HCT116 (cell line): ENCODE data around the gene CASK. TPM values are rescaled to one million over a fixed set of nuclear protein-coding genes. Genes with fewer than 3 reads are reported as not detected.

Experiments used
- ATAC-seq: fragments of 200-7000 bp; cut with Tn5 transposase; 2 replicates; pipeline ENCODE4 v1.9.1; 2020; ENCODE audit warnings: mild to moderate bottlenecking, moderate library complexity
- BruUV-seq: library from RNA; stranded (reverse); fragments of 400-500 nt; replicated peaks from 2 replicates; lab custom pipeline; 2021; lab: Mats Ljungman, UMichigan
- CTCF ChIA-PET: fragments of 300-600 bp; sonication (Branson Sonifier 250); formaldehyde crosslinking; loops from one replicate; lab custom pipeline; 2021; ENCODE audit warnings: antibody characterized with exemption; lab: Charles Lee
- POLR2A ChIA-PET: fragments of 300-600, 350-600 bp; sonication (Branson Sonifier 250); formaldehyde crosslinking; loops from one replicate; lab custom pipeline; 2021; ENCODE audit warnings: antibody characterized with exemption; lab: Charles Lee
- RAD21 ChIA-PET, 2 experiments: fragments of 300-600 bp; sonication (Branson Sonifier 250); formaldehyde crosslinking; loops; one replicate each; lab custom pipeline; 2023; ENCODE audit warnings: low total read pairs in 2 of 2; ENCODE audit not compliant: uncharacterized antibody in 2 of 2, unreplicated experiment in 2 of 2, low non-redundant PET in 1 of 2; lab: Charles Lee
- DNase-seq: peaks from one replicate; pipeline ENCODE4 v3.0.0-alpha.2; 2010; ENCODE audit warnings: low read depth, low spot score
- H2AFZ ChIP-seq: fragments of 200-600 bp; shearing (Covaris generic), sonication (generic); 2 replicates; pipeline ENCODE4 v1.6.1; 2017; ENCODE audit warnings: low read depth, mixed run types, mixed read lengths, antibody characterized with exemption, low read length; ENCODE audit not compliant: poor library complexity, severe bottlenecking
- H3K27ac ChIP-seq: 2 replicates; pipeline ENCODE4 v1.5.1; 2012; ENCODE audit warnings: low read depth, low read length
- H3K27me3 ChIP-seq: fragments of 200-600 bp; sonication (generic); 2 replicates; pipeline ENCODE4 v1.6.1; 2016; ENCODE audit warnings: mixed run types, low read length, mixed read lengths; ENCODE audit not compliant: insufficient read depth
- H3K36me3 ChIP-seq, 2 experiments: fragments of 200-500 bp in 1 of 2; fragments of 200-600 bp in 1 of 2; sonication (Bioruptor generic) in 1 of 2; sonication (generic) in 1 of 2; 2 replicates each; pipeline versions ENCODE4 v1.5.1 to v1.6.1; 2014 to 2016; ENCODE audit warnings: low read length in 2 of 2, inconsistent platforms in 1 of 2, mixed read lengths in 1 of 2, mixed run types in 1 of 2; ENCODE audit not compliant: insufficient read depth in 2 of 2, control insufficient read depth in 1 of 2
- H3K4me1 ChIP-seq, 2 experiments: fragments of 200-600 bp in 1 of 2; sonication (generic) in 1 of 2; 2 replicates each; pipeline versions ENCODE4 v1.5.1 to v1.6.1; 2012 to 2017; ENCODE audit warnings: low read length in 2 of 2, inconsistent platforms in 1 of 2, mild to moderate bottlenecking in 1 of 2, mixed read lengths in 1 of 2, mixed run types in 1 of 2, moderate library complexity in 1 of 2; ENCODE audit not compliant: insufficient read depth in 2 of 2, control insufficient read depth in 1 of 2
- H3K4me2 ChIP-seq: fragments of 200-600 bp; sonication (generic); 2 replicates; pipeline ENCODE4 v1.6.1; 2017; ENCODE audit warnings: mixed run types, low read length, mixed read lengths
- H3K4me3 ChIP-seq, 2 experiments: fragments of 200-600 bp in 1 of 2; sonication (generic) in 1 of 2; replicated peaks in 1 of 2; 2 replicates each; pipeline ENCODE4 v1.5.1; 2011 to 2016; ENCODE audit warnings: low read length in 2 of 2, control low read depth in 1 of 2, low read depth in 1 of 2, mild to moderate bottlenecking in 1 of 2, mixed read lengths in 1 of 2, mixed run types in 1 of 2
- H3K79me2 ChIP-seq: fragments of 200-600 bp; sonication (generic); 2 replicates; pipeline ENCODE4 v1.6.1; 2017; ENCODE audit warnings: mild to moderate bottlenecking, mixed run types, low read length, moderate library complexity, mixed read lengths; ENCODE audit not compliant: insufficient read depth
- H3K9ac ChIP-seq: fragments of 200-600 bp; sonication (generic); 2 replicates; pipeline ENCODE4 v1.6.1; 2016; ENCODE audit warnings: low read length, mixed read lengths
- H3K9me2 ChIP-seq: fragments of 200-600 bp; sonication (generic), shearing (Covaris generic); 2 replicates; pipeline ENCODE4 v1.6.1; 2017; ENCODE audit warnings: mixed run types, mild to moderate bottlenecking, moderate library complexity; ENCODE audit not compliant: insufficient read depth
- H3K9me3 ChIP-seq, 2 experiments: fragments of 200-500 bp in 1 of 2; fragments of 200-600 bp in 1 of 2; sonication (Bioruptor generic) in 1 of 2; sonication (generic) in 1 of 2; 2 replicates each; pipeline ENCODE4 v1.6.1; 2014 to 2017; ENCODE audit warnings: low read length in 2 of 2, mixed read lengths in 2 of 2, inconsistent platforms in 1 of 2, low read depth in 1 of 2, mild to moderate bottlenecking in 1 of 2, mixed run types in 1 of 2, moderate library complexity in 1 of 2; ENCODE audit not compliant: control insufficient read depth in 1 of 2, insufficient read depth in 1 of 2
- H4K20me1 ChIP-seq: fragments of 200-600 bp; sonication (generic), shearing (Covaris generic); 2 replicates; pipeline ENCODE4 v1.6.1; 2017; ENCODE audit warnings: mixed run types, mild to moderate bottlenecking, moderate library complexity; ENCODE audit not compliant: insufficient read depth
- EGR1 ChIP-seq: IDR thresholded peaks from 2 replicates; pipeline ENCODE4 v1.6.1; 2012; ENCODE audit warnings: low read depth
- EZH2 ChIP-seq: fragments of 200-600 bp; sonication (generic); IDR thresholded peaks from 2 replicates; pipeline ENCODE4 v1.6.1; 2017; ENCODE audit warnings: antibody characterized with exemption, mixed run types
- FOSL1 ChIP-seq: IDR thresholded peaks from 2 replicates; pipeline ENCODE4 v1.6.1; 2012; ENCODE audit warnings: low read depth
- POLR2AphosphoS5 ChIP-seq: IDR thresholded peaks from 2 replicates; pipeline ENCODE4 v1.6.1; 2011; ENCODE audit warnings: mild to moderate bottlenecking, low read depth, low read length, moderate library complexity
- SP1 ChIP-seq: IDR thresholded peaks from 2 replicates; pipeline ENCODE4 v1.6.1; 2012; ENCODE audit warnings: low read depth
- YY1 ChIP-seq: IDR thresholded peaks from 2 replicates; pipeline ENCODE4 v1.6.1; 2011; ENCODE audit warnings: low read length, low read depth, moderate library complexity, mild to moderate bottlenecking; ENCODE audit not compliant: insufficient replicate concordance; ENCODE audit errors: extremely low read depth
- intact Hi-C: fragments of 100-400 bp; cut with micrococcal nuclease; formaldehyde crosslinking; loops from 2 replicates; pipeline ENCODE4 v1.10.0; 2022
- total RNA-seq: library from RNA; stranded (reverse); gene quantifications from one replicate; pipeline ENCODE4 v1.2.1, GENCODE V29; 2021; ENCODE audit not compliant: unreplicated experiment
- TF ChIP-seq, protein P1 (sequence below): IDR thresholded peaks from 2 replicates; pipeline ENCODE4 v1.6.1; 2012
- TF ChIP-seq, protein P2 (sequence below): IDR thresholded peaks from 2 replicates; pipeline ENCODE4 v1.6.1; 2011; ENCODE audit warnings: mild to moderate bottlenecking, low read length, moderate library complexity; ENCODE audit not compliant: insufficient replicate concordance; ENCODE audit errors: extremely low read depth

Gene CASK
- total RNA-seq, 1 experiment from 2014 or later, result 39.0 TPM

DNA sequence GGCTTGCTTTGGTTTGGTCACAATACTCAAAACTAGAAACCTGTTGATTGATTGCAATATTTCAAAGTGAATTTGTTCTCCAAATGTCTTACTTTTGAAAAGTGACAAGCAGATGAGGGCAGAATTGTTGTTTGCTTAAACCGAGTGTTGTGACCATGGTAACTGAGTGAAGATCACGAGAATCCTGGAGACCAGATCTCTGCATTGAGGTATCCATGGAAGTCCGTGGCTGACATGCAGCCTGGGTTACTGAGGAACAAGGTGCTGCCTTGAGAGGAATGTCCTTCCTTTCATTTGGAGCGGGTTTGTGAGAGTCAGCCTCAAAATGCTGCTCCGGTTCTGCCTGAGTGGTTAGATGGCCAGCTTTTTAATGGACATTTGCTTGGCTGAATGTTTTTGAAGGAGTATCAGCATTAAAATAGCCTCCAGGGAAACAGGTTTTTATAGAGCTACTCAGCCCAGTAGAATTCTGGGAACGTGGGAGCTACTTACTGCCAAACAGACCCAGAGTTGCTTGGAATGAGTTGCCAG is 444.9 kb downstream of the CASK start:
- TF ChIP-seq FOSL1 (no peak), EGR1 (no peak), POLR2AphosphoS5 (no peak), EZH2 (no peak), YY1 (no peak), SP1 (no peak)
- TF ChIP-seq, protein P1, sequence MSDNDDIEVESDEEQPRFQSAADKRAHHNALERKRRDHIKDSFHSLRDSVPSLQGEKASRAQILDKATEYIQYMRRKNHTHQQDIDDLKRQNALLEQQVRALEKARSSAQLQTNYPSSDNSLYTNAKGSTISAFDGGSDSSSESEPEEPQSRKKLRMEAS, result no peak
- TF ChIP-seq, protein P2, sequence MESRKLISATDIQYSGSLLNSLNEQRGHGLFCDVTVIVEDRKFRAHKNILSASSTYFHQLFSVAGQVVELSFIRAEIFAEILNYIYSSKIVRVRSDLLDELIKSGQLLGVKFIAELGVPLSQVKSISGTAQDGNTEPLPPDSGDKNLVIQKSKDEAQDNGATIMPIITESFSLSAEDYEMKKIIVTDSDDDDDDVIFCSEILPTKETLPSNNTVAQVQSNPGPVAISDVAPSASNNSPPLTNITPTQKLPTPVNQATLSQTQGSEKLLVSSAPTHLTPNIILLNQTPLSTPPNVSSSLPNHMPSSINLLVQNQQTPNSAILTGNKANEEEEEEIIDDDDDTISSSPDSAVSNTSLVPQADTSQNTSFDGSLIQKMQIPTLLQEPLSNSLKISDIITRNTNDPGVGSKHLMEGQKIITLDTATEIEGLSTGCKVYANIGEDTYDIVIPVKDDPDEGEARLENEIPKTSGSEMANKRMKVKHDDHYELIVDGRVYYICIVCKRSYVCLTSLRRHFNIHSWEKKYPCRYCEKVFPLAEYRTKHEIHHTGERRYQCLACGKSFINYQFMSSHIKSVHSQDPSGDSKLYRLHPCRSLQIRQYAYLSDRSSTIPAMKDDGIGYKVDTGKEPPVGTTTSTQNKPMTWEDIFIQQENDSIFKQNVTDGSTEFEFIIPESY, result no peak
- Histone ChIP-seq H3K27me3 (no peaks in the 10 kb centered on the region), H3K9me3 (no peaks in the 10 kb centered on the region), H3K9me2 (no peaks in the 10 kb centered on the region), H3K9ac (no peak overlapping the region), H3K4me3 (no peak overlapping the region), H2AFZ (no peak overlapping the region), H3K27ac (no peak overlapping the region), H3K4me1 (no peaks in the 10 kb centered on the region), H3K79me2 (no peaks in the 10 kb centered on the region), H3K4me2 (no peak overlapping the region), H3K36me3 (no peaks in the 10 kb centered on the region), H4K20me1 (no peaks in the 10 kb centered on the region)
- RAD21 ChIA-PET, result no interaction called here
- ATAC-seq (no peak), DNase-seq (no peak)
- POLR2A ChIA-PET, result no interaction called here
- intact Hi-C loops, result no loop called here
- no TSS peak for BruUV-seq
- CTCF ChIA-PET, result no interaction called here
